Immature natural killer cell (primary cell): ENCODE data around the gene CRK. TPM values are rescaled to one million over a fixed set of nuclear protein-coding genes. Genes with fewer than 3 reads are reported as not detected.
"Not testable (repeated sequence)": the region's sequence is repeated elsewhere in the genome, so short reads cannot be mapped to it uniquely, and the experiment has no call there.

Experiments used
- DNase-seq, 3 donors: peaks; one replicate each; pipeline ENCODE4 v3.0.0; 2022; ENCODE audit warnings: mixed read lengths in 1 of 3
- H3K27ac Mint-ChIP-seq, 6 donors: one replicate each; pipeline ENCODE4 v1.8.0; 2020; ENCODE audit warnings: mixed read lengths in 6 of 6, mild to moderate bottlenecking in 5 of 6, inconsistent platforms in 4 of 6, moderate library complexity in 3 of 6
- H3K27me3 Mint-ChIP-seq, 3 donors: one replicate each; pipeline ENCODE4 v1.8.0; 2020 to 2021; ENCODE audit warnings: low read depth in 3 of 3, mild to moderate bottlenecking in 3 of 3, mixed read lengths in 3 of 3, moderate library complexity in 3 of 3, inconsistent platforms in 1 of 3
- H3K36me3 Mint-ChIP-seq, 3 donors: one replicate each; pipeline ENCODE4 v1.8.0; 2020; ENCODE audit warnings: mixed read lengths in 3 of 3, inconsistent platforms in 2 of 3, mild to moderate bottlenecking in 2 of 3
- H3K4me1 Mint-ChIP-seq, 2 donors: one replicate each; pipeline ENCODE4 v1.8.0; 2020; ENCODE audit warnings: inconsistent platforms in 2 of 2, mild to moderate bottlenecking in 2 of 2, mixed read lengths in 2 of 2, moderate library complexity in 1 of 2
- H3K4me3 Mint-ChIP-seq, 5 donors: one replicate each; pipeline ENCODE4 v1.8.0; 2020; ENCODE audit warnings: mild to moderate bottlenecking in 5 of 5, mixed read lengths in 5 of 5, inconsistent platforms in 3 of 5, moderate library complexity in 3 of 5
- H3K9me3 Mint-ChIP-seq, 6 donors: one replicate each; pipeline ENCODE4 v1.8.0; 2020; ENCODE audit warnings: mild to moderate bottlenecking in 6 of 6, mixed read lengths in 6 of 6, inconsistent platforms in 4 of 6, moderate library complexity in 3 of 6
- polyA plus RNA-seq, 3 donors: library from polyadenylated mRNA; unstranded; fragments of 300-500 nt; fragmentation: Illumina TruSeq; gene quantifications; one replicate each; pipeline ENCODE4 v1.2.3, GENCODE V29; 2021

The CRK gene
- polyA plus RNA-seq, 3 donors from 2014 or later, result 10.9 to 20.6 (median 11.1) TPM

- peaks cover 7% of the 10 kb centered on the region in 2 donors for H3K4me1 Mint-ChIP-seq
- no peak overlapping the region for H3K4me3 Mint-ChIP-seq
- peaks cover 0 to under 1% (median 0%) of the 10 kb centered on the region in 6 donors for H3K9me3 Mint-ChIP-seq
- H3K36me3 Mint-ChIP-seq, result peaks cover 0 to 10% (median 0%) of the 10 kb centered on the region in 3 donors
- H3K27me3 Mint-ChIP-seq, result peaks cover 21 to 33% (median 28%) of the 10 kb centered on the region in 3 donors
- DNase-seq, result no peak
- H3K27ac Mint-ChIP-seq, result no peak overlapping the region
Observed at GRCh38 chr17:1467898-1468492, 12.0 kb upstream of the CRK start.

- no peak overlapping the region for H3K27ac Mint-ChIP-seq
- no peak for DNase-seq
- H3K27me3 Mint-ChIP-seq, result peaks cover 24 to 33% (median 30%) of the 10 kb centered on the region in 3 donors
- peaks cover 14 to 15% of the 10 kb centered on the region in 2 donors for H3K4me1 Mint-ChIP-seq
- peaks cover 0 to 2% (median 0%) of the 10 kb centered on the region in 6 donors for H3K9me3 Mint-ChIP-seq
- no peak overlapping the region for H3K4me3 Mint-ChIP-seq
- H3K36me3 Mint-ChIP-seq, result peaks cover 0 to 10% (median 0%) of the 10 kb centered on the region in 3 donors
Observed at GRCh38 chr17:1467258-1467657, 11.2 kb upstream of the CRK start.

GRCh38 chr17:1464186-1464585, 8.2 kb upstream of the CRK start:
- Mint-ChIP-seq H3K9me3 (peaks cover 0 to 2% (median 0%) of the 10 kb centered on the region in 6 donors), H3K27ac (no peak overlapping the region), H3K36me3 (peaks cover 0 to 7% (median 0%) of the 10 kb centered on the region in 3 donors), H3K27me3 (peaks cover 31 to 42% (median 33%) of the 10 kb centered on the region in 3 donors), H3K4me1 (peaks cover 16 to 17% of the 10 kb centered on the region in 2 donors), H3K4me3 (no peak overlapping the region)
- no peak for DNase-seq

GRCh38 chr17:1462164-1463112, 6.4 kb upstream of the CRK start:
- Mint-ChIP-seq H3K36me3 (no peaks in the 10 kb centered on the region), H3K9me3 (peaks cover 0 to 2% (median 0%) of the 10 kb centered on the region in 6 donors), H3K27me3 (peaks cover 30 to 39% (median 33%) of the 10 kb centered on the region in 3 donors), H3K4me3 (peak overlapping the region; percentile 56 to 72 (median 68)), H3K27ac (peak overlapping the region in 5 of 6 donors; percentile 80 to 90 (median 84)), H3K4me1 (peaks cover 16 to 17% of the 10 kb centered on the region in 2 donors)
- no peak for DNase-seq

- H3K27ac Mint-ChIP-seq, result peak overlapping the region in 1 of 6 donors; percentile 65
- H3K4me1 Mint-ChIP-seq, result peaks cover 16 to 22% of the 10 kb centered on the region in 2 donors
- H3K27me3 Mint-ChIP-seq, result peaks cover 26 to 40% (median 35%) of the 10 kb centered on the region in 3 donors
- H3K36me3 Mint-ChIP-seq, result no peaks in the 10 kb centered on the region
- DNase-seq, result no peak
- no peak overlapping the region for H3K4me3 Mint-ChIP-seq
- peaks cover 0 to 2% (median 0%) of the 10 kb centered on the region in 6 donors for H3K9me3 Mint-ChIP-seq
Observed at GRCh38 chr17:1461198-1461944, 5.3 kb upstream of the CRK start.

GRCh38 chr17:1460233-1460632, 4.2 kb upstream of the CRK start:
- Mint-ChIP-seq H3K27ac (no peak overlapping the region), H3K27me3 (peaks cover 26 to 43% (median 37%) of the 10 kb centered on the region in 3 donors), H3K9me3 (peaks cover 0 to 2% (median 0%) of the 10 kb centered on the region in 6 donors), H3K36me3 (no peaks in the 10 kb centered on the region), H3K4me1 (peaks cover 17 to 24% of the 10 kb centered on the region in 2 donors), H3K4me3 (no peak overlapping the region)
- no peak for DNase-seq

- Mint-ChIP-seq H3K4me3 (peak overlapping the region; percentile 79 to 93 (median 90)), H3K27me3 (peaks cover 0 to 16% (median 12%) of the 10 kb centered on the region in 3 donors)
Observed at GRCh38 chr17:1455291-1455796, 688 bp downstream of the CRK start.

GRCh38 chr17:1454541-1454940, 1.5 kb downstream of the CRK start:
- no peak for DNase-seq
- H3K4me1 Mint-ChIP-seq, result peaks cover 34 to 38% of the 10 kb centered on the region in 2 donors
- H3K36me3 Mint-ChIP-seq, result peaks cover 0 to 4% (median 0%) of the 10 kb centered on the region in 3 donors
- H3K27ac Mint-ChIP-seq, result peak overlapping the region; percentile 70 to 95 (median 86)
- no peaks in the 10 kb centered on the region for H3K9me3 Mint-ChIP-seq
- H3K27me3 Mint-ChIP-seq, result peaks cover 0 to 11% (median 11%) of the 10 kb centered on the region in 3 donors
- H3K4me3 Mint-ChIP-seq, result peak overlapping the region; percentile 79 to 93 (median 90)

More at GRCh38 chr17:1455291-1455796, 688 bp downstream of the CRK start:
- Mint-ChIP-seq H3K4me1 (peaks cover 31 to 35% of the 10 kb centered on the region in 2 donors), H3K27ac (peak overlapping the region; percentile 70 to 95 (median 86)), H3K36me3 (peaks cover 0 to 4% (median 0%) of the 10 kb centered on the region in 3 donors), H3K9me3 (no peaks in the 10 kb centered on the region)
- peak; percentile 30 to 39 (median 31) for DNase-seq

GRCh38 chr17:1453694-1454093, 2.3 kb downstream of the CRK start:
- H3K9me3 Mint-ChIP-seq, DNase-seq, H3K36me3 Mint-ChIP-seq: not testable (repeated sequence)
- H3K4me3 Mint-ChIP-seq, result peak overlapping the region in 4 of 5 donors; percentile 41 to 56 (median 48)
- peaks cover 42 to 46% of the 10 kb centered on the region in 2 donors for H3K4me1 Mint-ChIP-seq
- peaks cover 0 to 11% (median 11%) of the 10 kb centered on the region in 3 donors for H3K27me3 Mint-ChIP-seq
- peak overlapping the region in 3 of 6 donors; percentile 2 to 56 (median 41) for H3K27ac Mint-ChIP-seq

- peaks cover 0 to 4% (median 0%) of the 10 kb centered on the region in 3 donors for H3K36me3 Mint-ChIP-seq
Observed at GRCh38 chr17:1452836-1453235, 3.2 kb downstream of the CRK start.

GRCh38 chr17:1450261-1450660, 5.8 kb downstream of the CRK start:
- peaks cover 60 to 74% of the 10 kb centered on the region in 2 donors for H3K4me1 Mint-ChIP-seq
- not testable (repeated sequence) for H3K27me3 Mint-ChIP-seq, H3K9me3 Mint-ChIP-seq, DNase-seq, H3K36me3 Mint-ChIP-seq, H3K27ac Mint-ChIP-seq, H3K4me3 Mint-ChIP-seq

More at GRCh38 chr17:1452836-1453235, 3.2 kb downstream of the CRK start:
- Mint-ChIP-seq H3K9me3 (no peaks in the 10 kb centered on the region), H3K27me3 (peaks cover 0 to 11% (median 11%) of the 10 kb centered on the region in 3 donors), H3K4me1 (peaks cover 45 to 49% of the 10 kb centered on the region in 2 donors), H3K27ac (no peak overlapping the region), H3K4me3 (no peak overlapping the region)
- no peak for DNase-seq

- peaks cover 55 to 69% of the 10 kb centered on the region in 2 donors for H3K4me1 Mint-ChIP-seq
- no peaks in the 10 kb centered on the region for H3K9me3 Mint-ChIP-seq
- H3K36me3 Mint-ChIP-seq, result peaks cover 0 to 4% (median 2%) of the 10 kb centered on the region in 3 donors
- peaks cover 0 to 2% (median 0%) of the 10 kb centered on the region in 3 donors for H3K27me3 Mint-ChIP-seq
- peak overlapping the region in 1 of 6 donors; percentile 22 for H3K27ac Mint-ChIP-seq
- no peak for DNase-seq
- H3K4me3 Mint-ChIP-seq, result no peak overlapping the region
Observed at GRCh38 chr17:1449412-1449967, 6.5 kb downstream of the CRK start.
